ENCODE measurements around the gene GMPR2. TPM values are rescaled to one million over a fixed set of nuclear protein-coding genes. Genes with fewer than 3 reads are reported as not detected.
"Not testable (repeated sequence)": the region's sequence is repeated elsewhere in the genome, so short reads cannot be mapped to it uniquely, and the experiment has no call there.

The GMPR2 gene
- total RNA-seq, 1 donor = 86.5 TPM

GRCh38 chr14:24196071-24197055, 36.4 kb upstream of the GMPR2 start:
- H3K4me2 ChIP-seq (ENCODE audit: insufficient read depth, low read length) = peak overlapping the region; percentile 97
- no peaks in the 10 kb centered on the region for H4K20me1 ChIP-seq (ENCODE audit: insufficient read depth, low read length)
- peaks cover 15% of the 10 kb centered on the region for H3K36me3 ChIP-seq (ENCODE audit: insufficient read depth, low read length)
- peak; percentile 84 for DNase-seq (ENCODE audit: insufficient read length, low spot score, missing footprints)
- peak overlapping the region; percentile 95 for H2AFZ ChIP-seq (ENCODE audit: low read length)
- H3K4me3 ChIP-seq (ENCODE audit: insufficient read depth, low read length) = peak overlapping the region; percentile 96
- H3K4me1 ChIP-seq (ENCODE audit: insufficient read depth, low read length) = peaks cover 19% of the 10 kb centered on the region
- no peaks in the 10 kb centered on the region for H3K27me3 ChIP-seq (ENCODE audit: insufficient read depth, low read length)
- no peaks in the 10 kb centered on the region for H3K9me3 ChIP-seq (ENCODE audit: low read depth, low read length)
- H3K27ac ChIP-seq (ENCODE audit: low read depth, low read length) = peak overlapping the region; percentile 94
- TF ChIP-seq CTCF (IDR thresholded peaks at IDR 0.05; ENCODE audit: extremely low read depth, low read depth, low read length) = no peak
- peaks cover 59% of the 10 kb centered on the region for H3K79me2 ChIP-seq (ENCODE audit: insufficient read depth, low read length)

DNA sequence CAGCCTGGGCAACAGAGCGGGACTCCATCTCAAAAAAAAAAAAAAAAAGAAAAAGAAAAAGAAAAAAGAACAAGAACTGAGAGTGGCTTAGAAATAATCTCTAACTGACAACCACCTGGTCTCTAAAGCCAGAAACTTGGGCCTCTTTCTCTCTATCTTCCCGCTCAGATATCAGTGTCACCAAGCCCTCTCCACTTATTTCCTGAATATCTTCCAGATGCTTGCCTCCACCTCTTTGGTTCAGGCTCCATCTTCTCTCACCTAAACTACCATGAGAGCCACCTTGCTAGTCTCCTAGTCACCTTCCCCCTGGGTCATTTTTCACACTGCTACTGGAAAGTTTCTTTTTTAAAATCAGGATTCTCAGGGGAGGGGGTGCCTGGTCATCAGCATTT, 35.7 kb upstream of the GMPR2 start:
- H3K4me3 ChIP-seq (ENCODE audit: insufficient read depth, low read length) = no peak overlapping the region
- H3K9me3 ChIP-seq (ENCODE audit: low read depth, low read length) = no peaks in the 10 kb centered on the region
- peak; percentile 79 for DNase-seq (ENCODE audit: insufficient read length, low spot score, missing footprints)
- no peak overlapping the region for H2AFZ ChIP-seq (ENCODE audit: low read length)
- H3K27me3 ChIP-seq (ENCODE audit: insufficient read depth, low read length) = no peaks in the 10 kb centered on the region
- H4K20me1 ChIP-seq (ENCODE audit: insufficient read depth, low read length) = no peaks in the 10 kb centered on the region
- peak overlapping the region; percentile 97 for H3K4me2 ChIP-seq (ENCODE audit: insufficient read depth, low read length)
- H3K79me2 ChIP-seq (ENCODE audit: insufficient read depth, low read length) = peaks cover 55% of the 10 kb centered on the region
- TF ChIP-seq CTCF (IDR thresholded peaks at IDR 0.05; ENCODE audit: extremely low read depth, low read depth, low read length) = no peak
- H3K27ac ChIP-seq (ENCODE audit: low read depth, low read length) = no peak overlapping the region
- peaks cover 19% of the 10 kb centered on the region for H3K4me1 ChIP-seq (ENCODE audit: insufficient read depth, low read length)
- H3K36me3 ChIP-seq (ENCODE audit: insufficient read depth, low read length) = peaks cover 19% of the 10 kb centered on the region

DNA sequence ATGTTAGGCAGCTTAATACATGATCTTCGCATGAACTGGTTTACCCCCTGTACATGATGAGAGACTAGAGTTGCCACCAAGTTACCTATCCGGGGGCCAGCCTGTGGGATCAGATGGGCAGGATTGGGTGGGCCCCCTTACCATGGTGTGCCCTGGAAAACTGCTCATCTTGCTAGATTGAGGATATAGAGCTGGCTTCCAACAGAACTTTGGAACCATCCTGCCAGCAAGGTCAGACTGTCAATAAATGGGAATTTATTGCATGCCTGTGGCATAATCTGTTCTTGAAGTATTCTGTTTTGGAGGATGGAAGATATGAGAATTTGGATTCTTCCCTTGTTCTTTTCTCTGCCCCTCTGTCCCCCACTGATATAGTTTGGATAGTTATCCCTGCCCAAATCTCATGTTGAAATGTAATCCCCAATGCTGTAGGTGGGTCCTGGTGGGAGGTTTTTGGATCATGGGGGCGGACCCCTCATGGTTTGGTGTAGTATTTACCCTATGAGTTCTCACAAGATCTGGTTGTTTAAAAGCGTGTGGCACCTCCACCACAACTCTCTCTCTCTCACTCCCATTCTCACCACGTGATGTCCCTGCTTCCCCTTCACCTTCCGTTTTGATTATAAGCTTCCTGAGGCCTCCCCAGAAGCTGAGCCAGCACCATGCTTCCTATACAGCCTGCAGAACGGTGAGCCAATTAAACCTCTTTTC, 33.8 kb upstream of the GMPR2 start:
- H3K4me3 ChIP-seq (ENCODE audit: insufficient read depth, low read length) = no peak overlapping the region
- peaks cover 15% of the 10 kb centered on the region for H3K36me3 ChIP-seq (ENCODE audit: insufficient read depth, low read length)
- H2AFZ ChIP-seq (ENCODE audit: low read length) = no peak overlapping the region
- H4K20me1 ChIP-seq (ENCODE audit: insufficient read depth, low read length) = no peaks in the 10 kb centered on the region
- H3K9me3 ChIP-seq (ENCODE audit: low read depth, low read length) = no peaks in the 10 kb centered on the region
- TF ChIP-seq CTCF (IDR thresholded peaks at IDR 0.05; ENCODE audit: extremely low read depth, low read depth, low read length) = no peak
- no peak overlapping the region for H3K27ac ChIP-seq (ENCODE audit: low read depth, low read length)
- H3K79me2 ChIP-seq (ENCODE audit: insufficient read depth, low read length) = peaks cover 43% of the 10 kb centered on the region
- H3K27me3 ChIP-seq (ENCODE audit: insufficient read depth, low read length) = no peaks in the 10 kb centered on the region
- peaks cover 19% of the 10 kb centered on the region for H3K4me1 ChIP-seq (ENCODE audit: insufficient read depth, low read length)
- H3K4me2 ChIP-seq (ENCODE audit: insufficient read depth, low read length) = no peak overlapping the region
- peak; percentile 38 for DNase-seq (ENCODE audit: insufficient read length, low spot score, missing footprints)

DNA sequence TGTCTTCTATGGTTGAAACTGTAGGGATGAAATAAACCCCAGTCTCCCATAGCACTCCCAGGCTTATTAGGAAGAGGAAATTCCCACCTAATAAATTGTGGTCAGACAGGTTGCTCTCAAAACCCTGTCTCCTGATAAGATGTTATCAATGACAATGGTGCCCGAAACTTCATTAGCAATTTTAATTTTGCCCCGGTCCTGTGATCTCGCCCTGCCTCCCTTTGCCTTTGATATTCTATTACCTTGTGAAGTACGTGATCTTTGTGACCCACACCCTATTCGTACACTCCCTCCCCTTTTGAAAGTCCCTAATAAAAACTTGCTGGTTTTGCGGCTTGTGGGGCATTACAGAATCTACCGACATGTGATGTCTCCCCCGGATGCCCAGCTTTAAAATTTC, 30.2 kb upstream of the GMPR2 start:
- Histone ChIP-seq H3K79me2 (ENCODE audit: insufficient read depth, low read length) (peaks cover 17% of the 10 kb centered on the region), H3K36me3 (ENCODE audit: insufficient read depth, low read length) (peaks cover 40% of the 10 kb centered on the region)
- not testable (repeated sequence) for H4K20me1 ChIP-seq (ENCODE audit: insufficient read depth, low read length); H3K27me3 ChIP-seq (ENCODE audit: insufficient read depth, low read length); H3K4me1 ChIP-seq (ENCODE audit: insufficient read depth, low read length); H3K4me2 ChIP-seq (ENCODE audit: insufficient read depth, low read length); H3K9me3 ChIP-seq (ENCODE audit: low read depth, low read length); H2AFZ ChIP-seq (ENCODE audit: low read length); H3K27ac ChIP-seq (ENCODE audit: low read depth, low read length); H3K4me3 ChIP-seq (ENCODE audit: insufficient read depth, low read length); DNase-seq (ENCODE audit: insufficient read length, low spot score, missing footprints)

DNA sequence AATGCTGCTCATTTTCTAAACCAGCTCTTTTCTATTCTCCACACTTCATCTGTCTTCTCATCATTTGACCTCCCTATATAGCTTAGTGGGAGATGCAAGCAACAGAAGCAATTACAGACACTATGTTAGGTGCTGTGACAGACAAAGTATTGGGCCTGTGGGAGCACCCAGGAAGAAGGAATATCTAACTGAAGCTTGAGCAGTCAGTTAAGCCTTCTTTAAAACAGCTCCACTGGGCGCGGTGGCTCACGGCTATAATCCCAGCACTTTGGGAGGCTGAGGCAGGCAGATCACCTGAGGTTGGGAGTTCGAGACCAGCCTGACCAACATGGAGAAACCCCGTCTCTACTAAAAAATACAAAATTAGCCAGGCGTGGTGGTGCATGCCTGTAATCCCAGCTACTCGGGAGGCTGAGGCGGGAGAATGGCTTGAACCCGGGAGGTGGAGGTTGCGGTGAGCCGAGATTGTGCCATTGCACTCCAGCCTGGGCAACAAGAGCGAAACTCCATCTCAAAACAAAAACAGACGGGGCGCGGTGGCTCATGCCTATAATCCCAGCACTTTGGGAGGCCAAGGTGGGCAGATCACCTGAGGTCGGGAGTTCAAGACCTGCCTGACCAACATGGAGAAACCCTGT, 29.4 kb upstream of the GMPR2 start:
- not testable (repeated sequence) for H3K27me3 ChIP-seq (ENCODE audit: insufficient read depth, low read length); H3K4me1 ChIP-seq (ENCODE audit: insufficient read depth, low read length); H2AFZ ChIP-seq (ENCODE audit: low read length); H3K27ac ChIP-seq (ENCODE audit: low read depth, low read length); H3K4me2 ChIP-seq (ENCODE audit: insufficient read depth, low read length); H3K9me3 ChIP-seq (ENCODE audit: low read depth, low read length); H3K4me3 ChIP-seq (ENCODE audit: insufficient read depth, low read length); H4K20me1 ChIP-seq (ENCODE audit: insufficient read depth, low read length)
- peaks cover 20% of the 10 kb centered on the region for H3K79me2 ChIP-seq (ENCODE audit: insufficient read depth, low read length)
- H3K36me3 ChIP-seq (ENCODE audit: insufficient read depth, low read length) = peaks cover 48% of the 10 kb centered on the region
- peak; percentile 21 for DNase-seq (ENCODE audit: insufficient read length, low spot score, missing footprints)

Measured in osteoblast (primary cell).